GM21723 (cell line): ENCODE results near the gene SLAMF8.

ENCODE experiments used
- ATAC-seq: cut with Tn5 transposase; IDR thresholded peaks from one replicate; pipeline ENCODE4 v1.9.1; 2021; ENCODE audit warnings: mild to moderate bottlenecking, moderate library complexity; ENCODE audit not compliant: unreplicated experiment

SLAMF8 gene

DNA sequence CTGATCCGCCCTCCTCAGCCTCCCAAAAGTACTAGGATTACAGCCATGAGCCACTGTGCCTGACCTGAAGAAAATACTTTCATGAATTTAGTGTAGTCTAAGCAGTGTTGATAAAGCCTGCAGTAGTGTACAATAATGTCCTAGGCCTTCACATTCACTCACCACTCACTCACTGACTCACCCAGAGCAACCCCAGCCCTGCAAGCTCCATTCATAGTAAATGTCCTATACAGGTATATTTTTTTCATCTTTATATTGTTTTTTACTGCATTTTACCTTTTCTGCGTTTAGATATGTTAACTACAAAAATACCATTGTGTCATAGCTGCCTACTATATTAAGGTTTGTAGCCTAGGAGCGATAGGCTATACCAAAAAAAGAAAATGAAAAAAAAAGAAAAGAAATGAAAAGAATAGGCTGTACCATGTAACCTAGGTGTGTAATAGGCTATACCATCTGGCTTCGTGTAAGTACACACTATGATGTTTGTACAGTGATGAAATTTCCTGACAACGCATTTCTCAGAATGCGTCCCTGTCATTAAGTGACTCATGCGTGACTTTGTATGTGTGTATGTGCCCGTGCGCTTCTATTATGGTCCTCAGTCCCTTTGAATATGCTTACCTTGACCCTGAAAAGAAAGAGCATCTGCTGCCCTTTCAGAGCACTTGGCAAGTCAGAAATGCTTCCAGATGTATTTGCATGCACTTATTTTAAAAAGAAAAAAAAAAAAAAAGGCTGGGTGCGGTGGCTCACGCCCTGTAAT is 9.2 kb upstream of the SLAMF8 start:
- ATAC-seq: no peak

DNA sequence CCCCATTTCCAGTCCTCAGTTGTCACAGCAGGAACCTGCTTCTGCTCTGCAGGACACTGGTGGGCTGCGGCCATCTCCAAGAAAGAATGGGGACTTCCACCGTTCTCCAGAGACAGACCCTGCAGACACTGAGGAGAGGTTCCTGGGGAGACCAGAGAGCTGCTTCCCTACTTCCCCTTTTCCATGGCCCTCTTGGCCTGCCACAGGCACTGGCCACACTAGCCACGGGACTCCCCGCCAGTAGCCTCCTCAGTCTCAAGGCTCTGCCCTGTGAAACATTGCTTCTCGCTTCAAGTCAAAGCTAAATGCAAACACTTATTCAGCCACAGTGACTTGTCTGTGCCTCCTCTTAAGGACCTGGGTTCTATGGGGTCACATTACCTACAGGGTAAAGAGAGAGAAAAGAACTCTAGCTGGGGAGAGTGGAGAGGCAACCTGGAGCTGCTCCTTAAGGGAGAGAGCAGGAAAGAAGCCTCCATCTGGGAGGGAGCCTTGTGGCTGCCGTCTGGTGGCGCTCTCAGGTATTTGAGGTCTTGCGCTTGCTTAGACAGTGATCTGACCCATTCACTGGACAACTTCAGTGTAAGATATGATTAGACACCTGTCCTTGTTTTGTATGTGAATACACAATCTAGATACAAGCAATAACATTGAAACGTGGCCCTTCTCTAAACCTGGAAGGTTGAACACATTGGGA is 5.4 kb upstream of the SLAMF8 start:
- no peak for ATAC-seq

DNA sequence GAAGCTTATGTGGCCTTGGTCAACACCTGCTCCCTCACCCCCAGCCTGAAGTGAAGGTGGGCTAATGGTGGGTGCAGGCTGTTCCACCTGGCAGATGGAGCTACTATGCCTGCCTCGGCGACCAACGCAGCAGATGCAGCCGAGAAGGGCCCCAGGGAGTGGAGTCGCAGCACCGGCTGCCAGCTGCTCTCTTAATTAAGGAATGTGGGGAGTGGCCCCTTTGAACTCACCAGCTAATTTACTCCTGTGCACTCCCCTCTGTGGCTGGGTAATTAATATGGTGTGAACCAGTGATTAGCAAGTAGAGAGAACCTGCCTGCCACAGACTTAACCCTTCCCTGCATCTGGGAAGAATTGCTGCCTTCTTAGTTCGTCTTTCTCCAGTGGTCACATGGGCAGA is 3.3 kb upstream of the SLAMF8 start:
- ATAC-seq: no peak

DNA sequence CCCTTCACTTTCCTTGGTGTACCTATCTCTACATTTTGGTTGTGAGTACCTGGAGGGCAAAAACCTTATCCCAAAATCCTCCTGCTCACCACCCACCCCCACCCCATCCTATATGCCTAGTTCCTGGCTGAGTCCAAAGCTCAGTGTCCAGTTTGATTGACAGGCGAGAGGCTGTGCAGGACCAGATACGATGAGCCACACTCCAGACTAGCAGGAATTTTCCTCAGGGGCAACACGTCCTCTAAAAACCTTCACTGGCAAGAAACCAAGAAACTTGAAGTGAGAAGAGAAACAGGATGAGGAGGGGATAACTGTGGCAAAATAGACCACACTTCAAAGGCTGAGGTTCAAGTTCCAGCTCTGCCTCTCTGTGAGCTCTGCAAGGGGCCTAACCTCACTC is 1.1 kb upstream of the SLAMF8 start:
- ATAC-seq: no peak

DNA sequence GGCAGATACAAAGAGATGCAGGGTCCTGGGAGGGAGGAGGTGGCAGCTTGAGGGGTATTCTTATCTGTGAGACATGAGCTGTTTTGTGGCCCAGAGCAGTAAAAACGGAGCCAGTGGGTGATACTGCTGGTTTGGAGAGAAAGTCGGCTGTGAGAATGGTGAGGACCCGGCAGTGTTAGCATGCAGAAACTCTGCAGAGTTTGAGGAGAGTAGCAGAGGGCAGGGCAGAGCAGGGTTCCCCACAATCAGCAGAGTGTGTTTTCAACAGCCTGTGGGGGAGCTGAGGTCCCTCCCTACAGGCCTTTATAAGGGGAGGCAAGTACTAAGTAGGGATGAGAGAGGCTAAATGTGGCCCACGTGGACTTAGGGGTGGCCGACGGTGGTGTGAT is 423 bp downstream of the SLAMF8 start:
- no peak for ATAC-seq

DNA sequence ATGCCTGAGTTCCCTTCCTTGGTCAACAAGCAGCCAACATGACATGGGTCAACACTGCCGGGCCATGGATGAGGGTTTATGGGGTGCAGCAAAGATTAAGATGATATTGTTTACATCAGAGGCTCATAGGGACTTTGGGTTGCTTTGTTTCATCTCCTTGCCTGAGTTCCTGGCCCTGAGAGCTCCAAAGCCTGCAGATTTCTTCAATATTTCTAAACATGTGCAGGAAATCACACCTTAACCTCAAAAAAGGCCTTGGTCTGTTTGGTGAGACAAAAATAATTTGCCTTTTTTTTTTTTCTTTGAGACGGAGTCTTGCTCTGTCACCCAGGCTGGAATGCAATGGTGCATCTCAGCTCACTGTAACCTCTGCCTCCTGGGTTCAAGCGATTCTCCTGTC is 876 bp downstream of the SLAMF8 start:
- ATAC-seq: no peak

DNA sequence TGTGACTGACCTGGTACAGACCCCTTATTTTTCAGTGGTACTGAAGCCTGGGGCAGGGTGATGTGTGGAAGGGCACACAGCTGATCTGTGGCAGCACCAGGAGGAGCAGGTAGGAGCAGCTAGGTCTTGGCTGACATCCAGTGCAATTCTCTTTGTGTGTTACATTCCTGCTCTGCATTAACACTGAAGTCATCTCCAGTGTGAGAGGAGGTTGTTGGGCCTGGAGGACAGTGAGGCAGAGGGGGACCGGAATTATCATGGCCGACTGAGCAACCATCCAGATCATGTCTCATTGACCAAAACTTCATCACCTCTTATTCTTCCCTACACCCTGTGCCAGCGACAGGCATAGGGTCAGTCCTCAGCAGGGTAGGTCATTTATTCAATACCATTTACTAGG is 1.5 kb downstream of the SLAMF8 start:
- no peak for ATAC-seq

DNA sequence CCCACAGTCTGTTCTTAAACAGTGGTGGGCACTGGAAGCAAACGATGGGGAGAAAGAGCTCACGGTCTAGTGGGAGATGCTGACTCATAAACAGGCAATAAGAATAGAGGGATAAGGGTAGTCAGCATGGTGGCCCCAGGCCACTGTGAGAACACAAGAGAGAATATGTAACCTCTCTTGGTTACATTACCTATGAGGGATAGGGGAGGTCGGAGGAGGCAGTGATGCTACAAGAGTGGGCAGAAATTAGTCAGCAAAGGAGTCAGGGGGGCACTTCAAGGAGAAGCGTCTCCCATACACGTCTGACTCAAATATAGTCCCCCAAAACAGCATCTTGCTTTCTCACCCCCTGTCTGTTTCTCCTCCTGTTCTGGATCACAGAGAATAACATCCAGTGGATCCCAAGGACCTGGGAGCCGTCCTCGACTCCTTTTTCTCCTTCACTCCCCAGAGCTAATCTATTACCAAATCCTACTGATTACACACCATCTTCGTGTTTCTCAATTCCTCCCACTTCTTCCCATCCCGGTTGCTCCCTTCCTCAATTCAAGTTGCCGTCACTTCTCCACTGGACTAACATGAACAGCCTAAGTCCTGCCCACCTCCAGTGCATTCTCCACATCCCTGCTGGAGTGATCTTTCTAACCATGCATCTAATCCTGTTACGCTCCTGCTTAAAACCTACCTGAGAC is 2.1 kb downstream of the SLAMF8 start:
- no peak for ATAC-seq

DNA sequence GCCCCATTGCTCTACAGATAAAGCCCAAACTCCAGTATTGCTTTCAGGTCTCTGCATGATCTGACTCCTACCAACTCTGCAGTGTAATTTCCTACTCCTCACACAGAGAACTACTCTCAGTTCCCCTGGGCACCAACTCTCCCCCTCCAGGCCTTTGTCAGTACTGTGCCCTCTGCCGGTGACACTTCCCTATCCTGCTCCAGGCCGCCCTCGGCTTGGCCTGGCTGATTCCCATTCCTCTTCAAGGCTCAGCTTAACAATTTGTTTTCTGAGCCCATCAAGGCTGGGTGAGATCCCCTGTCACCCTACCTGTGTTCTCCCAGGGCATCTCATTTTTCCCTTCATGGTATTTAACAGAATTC is 2.6 kb downstream of the SLAMF8 start:
- peak; percentile 84 for ATAC-seq

DNA sequence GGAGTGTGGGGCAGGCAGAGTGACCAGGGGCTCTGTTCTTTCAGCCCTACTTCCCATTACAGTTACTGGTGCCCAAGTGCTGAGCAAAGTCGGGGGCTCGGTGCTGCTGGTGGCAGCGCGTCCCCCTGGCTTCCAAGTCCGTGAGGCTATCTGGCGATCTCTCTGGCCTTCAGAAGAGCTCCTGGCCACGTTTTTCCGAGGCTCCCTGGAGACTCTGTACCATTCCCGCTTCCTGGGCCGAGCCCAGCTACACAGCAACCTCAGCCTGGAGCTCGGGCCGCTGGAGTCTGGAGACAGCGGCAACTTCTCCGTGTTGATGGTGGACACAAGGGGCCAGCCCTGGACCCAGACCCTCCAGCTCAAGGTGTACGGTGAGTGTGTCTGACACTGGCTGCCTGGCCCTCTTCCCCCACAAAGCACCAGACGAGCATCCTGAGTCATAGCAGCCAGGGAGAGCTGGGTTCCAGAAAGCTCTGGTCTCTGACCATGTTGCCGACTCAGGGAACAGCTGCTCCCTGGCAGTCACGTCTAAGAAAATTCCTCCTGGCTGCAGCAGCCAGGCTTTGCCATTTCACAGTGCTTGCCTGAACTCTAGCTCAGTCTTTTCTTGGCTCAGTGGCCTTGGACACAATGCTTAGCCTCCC is 3.3 kb downstream of the SLAMF8 start:
- no peak for ATAC-seq

DNA sequence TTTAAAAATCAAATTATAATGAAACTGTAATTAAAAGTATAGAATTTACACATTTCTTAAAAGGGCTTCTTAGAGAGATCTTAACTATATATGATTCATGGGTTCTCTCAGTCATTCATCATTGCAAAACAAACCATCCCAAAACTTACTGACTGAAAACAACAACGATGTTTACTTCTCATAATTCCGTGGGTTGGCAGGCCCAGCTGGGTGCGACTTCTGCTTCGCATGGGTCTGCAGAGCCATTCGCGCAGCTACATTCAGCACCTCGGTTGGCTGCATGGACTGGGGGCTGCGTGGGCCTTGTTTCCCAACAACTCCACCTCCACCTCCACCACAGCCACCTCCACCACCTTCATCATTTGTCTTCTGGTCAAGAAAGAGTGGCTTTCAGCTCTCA is 4.0 kb downstream of the SLAMF8 start:
- ATAC-seq: no peak

DNA sequence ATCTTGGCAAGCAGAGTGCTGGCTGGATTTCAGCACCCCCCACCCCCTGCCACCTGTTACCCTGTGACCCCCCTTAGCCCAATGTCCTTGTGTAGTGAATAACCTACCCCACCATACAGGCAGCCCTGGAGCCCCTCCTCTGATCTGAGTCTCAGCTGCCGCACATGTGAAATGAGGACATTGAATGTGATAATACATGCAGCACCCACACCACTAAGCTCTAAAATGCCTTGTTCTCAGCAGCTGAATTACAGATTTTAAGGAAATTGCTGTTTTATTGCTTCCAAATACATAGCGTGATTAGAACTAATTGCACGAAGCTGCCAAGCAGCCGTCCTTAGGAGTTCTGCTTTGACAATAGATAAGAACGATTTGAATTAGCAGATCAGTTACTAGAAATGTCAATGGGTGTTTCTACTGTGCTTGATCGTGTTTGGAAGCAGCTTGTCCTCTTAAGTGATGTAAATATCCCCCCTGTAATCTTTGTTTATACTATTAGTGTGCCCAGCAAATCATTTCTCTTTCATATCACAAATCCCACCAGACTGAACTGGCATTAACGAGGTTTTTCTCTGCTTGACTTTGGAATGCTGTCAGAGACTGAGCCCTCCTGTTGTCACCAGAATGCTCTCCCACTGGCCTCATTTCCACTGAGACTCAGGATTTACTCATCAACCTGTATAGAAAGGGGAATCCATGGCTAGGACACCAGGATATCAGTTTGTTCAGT is 4.9 kb downstream of the SLAMF8 start:
- ATAC-seq: no peak

DNA sequence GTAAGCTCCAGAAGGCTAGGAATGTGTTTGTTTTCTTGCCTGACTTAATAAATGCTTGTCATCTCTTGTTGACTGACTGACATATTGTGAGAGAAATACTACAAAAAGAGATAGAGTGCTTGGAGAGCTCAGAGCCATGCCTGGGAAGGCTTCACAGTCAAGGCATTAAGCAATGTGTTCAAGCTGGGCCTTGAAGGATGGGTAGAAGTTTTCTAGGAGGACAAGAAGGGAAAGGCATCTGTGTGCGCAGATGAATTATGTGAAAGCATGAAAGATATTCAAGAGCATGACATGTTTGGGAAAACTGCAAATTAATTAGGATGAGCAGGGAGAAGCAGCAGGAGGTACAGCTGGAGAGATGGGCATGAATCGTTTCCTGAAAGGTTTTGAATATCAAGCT is 5.6 kb downstream of the SLAMF8 start:
- no peak for ATAC-seq

DNA sequence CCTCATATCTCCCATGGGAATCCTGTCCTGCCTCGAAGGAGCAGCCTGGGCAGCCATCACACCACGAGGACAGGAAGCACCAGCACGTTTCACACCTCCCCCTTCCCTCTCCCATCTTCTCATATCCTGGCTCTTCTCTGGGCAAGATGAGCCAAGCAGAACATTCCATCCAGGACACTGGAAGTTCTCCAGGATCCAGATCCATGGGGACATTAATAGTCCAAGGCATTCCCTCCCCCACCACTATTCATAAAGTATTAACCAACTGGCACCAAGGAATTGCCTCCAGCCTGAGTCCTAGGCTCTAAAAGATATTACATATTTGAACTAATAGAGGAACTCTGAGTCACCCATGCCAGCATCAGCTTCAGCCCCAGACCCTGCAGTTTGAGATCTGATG is 8.7 kb downstream of the SLAMF8 start:
- no peak for ATAC-seq

DNA sequence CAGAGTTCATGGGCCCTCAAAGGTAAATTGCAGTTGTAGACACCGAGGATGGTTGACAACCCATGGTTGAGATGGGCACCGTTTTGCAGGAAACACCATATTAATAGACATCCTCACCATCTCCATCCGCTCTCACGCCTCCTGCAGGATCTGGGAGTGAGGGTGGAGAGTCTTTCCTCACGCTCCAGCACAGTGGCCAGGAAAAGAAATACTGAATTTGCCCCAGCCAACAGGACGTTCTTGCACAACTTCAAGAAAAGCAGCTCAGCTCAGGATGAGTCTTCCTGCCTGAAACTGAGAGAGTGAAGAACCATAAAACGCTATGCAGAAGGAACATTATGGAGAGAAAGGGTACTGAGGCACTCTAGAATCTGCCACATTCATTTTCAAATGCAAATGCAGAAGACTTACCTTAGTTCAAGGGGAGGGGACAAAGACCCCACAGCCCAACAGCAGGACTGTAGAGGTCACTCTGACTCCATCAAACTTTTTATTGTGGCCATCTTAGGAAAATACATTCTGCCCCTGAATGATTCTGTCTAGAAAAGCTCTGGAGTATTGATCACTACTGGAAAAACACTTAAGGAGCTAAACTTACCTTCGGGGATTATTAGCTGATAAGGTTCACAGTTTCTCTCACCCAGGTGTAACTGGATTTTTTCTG is 9.3 kb downstream of the SLAMF8 start:
- ATAC-seq: no peak

DNA sequence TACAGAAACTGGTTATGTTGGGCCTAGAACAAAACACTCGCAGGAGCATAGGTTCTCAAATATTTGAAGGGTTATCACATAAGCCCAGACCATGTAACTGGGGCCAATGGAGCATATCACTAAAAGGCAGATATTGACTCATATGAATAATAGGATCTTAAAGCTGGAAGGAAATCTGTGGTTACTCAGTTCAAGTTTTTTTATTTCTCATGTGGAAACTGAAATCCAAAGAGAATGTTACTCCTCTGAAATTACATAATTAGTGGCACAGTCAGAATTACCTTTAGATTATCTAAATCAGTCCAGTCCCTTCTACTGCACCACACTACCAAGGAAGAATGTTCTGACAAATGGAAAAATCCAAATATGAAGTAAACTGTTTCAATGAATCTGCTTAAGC is 12.0 kb downstream of the SLAMF8 start:
- ATAC-seq: peak; percentile 46

DNA sequence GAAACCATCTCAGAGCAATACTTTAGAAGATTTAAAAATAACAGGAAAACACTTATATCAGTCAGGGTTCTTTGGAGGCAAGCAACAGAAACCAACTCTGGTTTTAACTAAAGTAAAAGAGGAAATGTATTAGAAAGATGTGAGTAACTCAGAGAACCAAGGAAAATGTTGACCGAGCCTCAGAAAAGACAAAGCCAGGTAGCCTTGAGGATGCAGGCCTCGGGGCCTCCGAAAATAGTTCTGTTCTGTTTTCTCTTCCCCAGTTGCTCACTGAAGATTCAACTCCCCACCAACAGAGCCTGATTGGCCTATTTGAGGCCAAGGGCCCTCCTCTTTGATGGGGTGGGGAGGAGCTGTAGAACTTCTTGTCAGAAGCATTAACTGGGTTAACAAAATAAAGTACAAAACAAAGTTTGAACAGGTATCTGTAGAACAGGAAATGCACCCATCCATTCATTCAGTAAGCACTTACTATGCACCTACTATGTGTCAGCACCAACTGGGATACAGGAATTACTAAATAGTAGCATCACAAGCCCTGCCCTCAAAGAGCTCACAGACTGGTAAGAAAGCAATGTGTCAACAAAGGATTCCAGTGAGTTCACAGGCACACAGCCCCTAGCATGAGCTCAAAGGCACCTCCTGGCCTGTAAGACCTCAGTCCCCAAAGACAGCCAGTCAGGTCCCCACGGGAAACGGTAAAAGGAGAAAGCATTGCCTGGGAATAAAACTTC is 12.6 kb downstream of the SLAMF8 start:
- peak; percentile 79 for ATAC-seq

DNA sequence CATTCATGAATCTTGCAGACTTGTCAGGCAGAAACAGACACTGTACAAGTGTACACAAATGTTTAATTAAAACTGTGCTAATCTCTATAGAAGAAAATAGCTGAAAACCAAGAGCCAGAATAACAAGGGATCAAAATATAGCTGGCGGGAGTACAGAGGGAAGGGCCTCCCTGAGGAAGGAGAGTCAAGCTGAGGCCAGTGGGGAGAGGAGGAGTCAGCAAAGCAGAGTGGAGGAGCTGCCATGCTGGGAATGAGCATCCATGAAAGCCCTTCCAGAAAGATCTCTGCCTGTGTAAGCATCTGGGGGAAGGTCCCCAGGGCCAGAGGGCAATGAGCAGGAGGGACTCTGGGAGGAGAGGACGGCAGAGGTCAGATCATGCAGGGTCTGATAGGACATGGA is 15.1 kb downstream of the SLAMF8 start:
- no peak for ATAC-seq

DNA sequence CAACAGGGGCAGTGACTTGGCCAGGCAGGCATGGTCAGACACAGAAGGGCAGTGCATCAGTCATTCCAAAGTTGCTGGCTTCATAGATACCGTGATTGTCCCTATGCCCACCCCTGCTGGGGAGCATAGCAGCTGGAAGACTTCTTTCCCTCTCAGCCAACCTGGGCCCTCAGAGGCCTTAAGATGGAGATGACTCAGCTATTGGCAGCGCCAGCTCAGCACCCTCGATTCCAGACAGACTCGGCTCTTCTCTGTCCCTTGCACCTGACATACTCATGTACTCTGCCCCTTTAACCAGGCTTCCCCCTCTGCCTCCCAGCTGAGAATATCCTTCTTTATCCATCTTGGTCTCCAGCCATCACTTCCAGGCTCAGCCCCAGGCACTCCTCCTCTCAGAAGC is 16.8 kb downstream of the SLAMF8 start:
- no peak for ATAC-seq
